Omental fat pad (tissue), 4 donors: ENCODE data around the gene LSM2. TPM values are rescaled to one million over a fixed set of nuclear protein-coding genes. Genes with fewer than 3 reads are reported as not detected.

Experiments used
- ATAC-seq: fragments of 150-250 bp; one replicate; pipeline ENCODE4 v1.9.1; 2016; ENCODE audit warnings: mild to moderate bottlenecking, moderate library complexity; ENCODE audit not compliant: low FRiP score
- DNase-seq: peaks from one replicate; pipeline ENCODE4 v3.0.0-alpha.2; 2019; ENCODE audit warnings: low spot score
- total RNA-seq, 4 donors: library from RNA; depleted of rRNA; stranded (reverse); fragments of >200 nt; gene quantifications; one replicate each; pipeline ENCODE4 v1.1.0, GENCODE V29; 2016
- TF ChIP-seq, protein P1 (sequence below), 3 donors: fragments of 450-650 bp; IDR thresholded peaks; one replicate each; pipeline ENCODE4 v1.5.1; 2016 to 2017; ENCODE audit warnings: antibody characterized with exemption in 3 of 3, mild to moderate bottlenecking in 3 of 3, moderate library complexity in 2 of 3

The LSM2 gene
- total RNA-seq, 4 donors from 2014 or later: 19.8 to 35.1 (median 30.4) TPM

DNA sequence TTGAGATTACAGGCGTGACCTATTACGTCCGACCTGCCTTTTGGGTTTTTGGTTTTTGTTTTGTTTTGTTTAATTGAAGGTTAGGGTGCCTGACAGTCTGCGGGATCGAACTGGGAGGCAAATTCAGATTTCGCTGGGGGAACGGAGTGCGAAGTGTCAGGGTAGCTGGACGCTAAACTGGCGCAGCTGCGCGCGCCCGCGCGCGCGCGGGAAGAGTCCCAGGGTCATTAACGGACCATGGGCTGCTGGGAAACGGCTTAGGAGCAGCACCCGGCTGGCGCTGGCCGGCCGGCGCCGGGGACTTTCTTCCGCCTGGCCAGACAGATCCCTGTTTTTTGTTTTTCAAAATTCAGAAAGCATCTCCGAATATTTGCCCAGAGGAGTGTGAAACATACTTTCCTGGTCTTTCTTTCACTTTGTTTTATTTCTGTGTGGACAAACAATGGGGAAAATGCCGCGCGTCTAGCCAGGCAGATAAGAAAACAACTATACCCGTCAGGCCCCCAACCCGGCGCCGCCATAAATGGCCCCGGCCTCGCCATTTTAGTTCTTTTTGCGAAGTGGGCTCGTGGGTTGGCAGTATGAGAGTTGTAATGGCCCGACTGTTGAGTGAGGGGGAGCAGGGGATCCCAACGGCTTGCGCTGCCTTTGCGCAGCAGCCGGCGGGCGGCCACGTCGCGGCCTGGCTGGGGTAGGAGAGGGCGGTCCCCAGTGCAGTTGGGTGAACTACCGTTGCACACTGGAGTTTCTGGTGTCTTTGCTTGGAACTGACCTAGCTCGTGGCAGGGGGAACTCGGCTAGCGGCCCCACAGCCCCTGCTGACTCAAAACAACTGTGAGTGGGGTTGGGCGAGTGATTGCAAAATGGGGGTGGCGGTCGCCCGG is 27.8 kb upstream of the LSM2 start:
- ATAC-seq (peak; percentile 59), DNase-seq (no peak)
- TF ChIP-seq, protein P1, sequence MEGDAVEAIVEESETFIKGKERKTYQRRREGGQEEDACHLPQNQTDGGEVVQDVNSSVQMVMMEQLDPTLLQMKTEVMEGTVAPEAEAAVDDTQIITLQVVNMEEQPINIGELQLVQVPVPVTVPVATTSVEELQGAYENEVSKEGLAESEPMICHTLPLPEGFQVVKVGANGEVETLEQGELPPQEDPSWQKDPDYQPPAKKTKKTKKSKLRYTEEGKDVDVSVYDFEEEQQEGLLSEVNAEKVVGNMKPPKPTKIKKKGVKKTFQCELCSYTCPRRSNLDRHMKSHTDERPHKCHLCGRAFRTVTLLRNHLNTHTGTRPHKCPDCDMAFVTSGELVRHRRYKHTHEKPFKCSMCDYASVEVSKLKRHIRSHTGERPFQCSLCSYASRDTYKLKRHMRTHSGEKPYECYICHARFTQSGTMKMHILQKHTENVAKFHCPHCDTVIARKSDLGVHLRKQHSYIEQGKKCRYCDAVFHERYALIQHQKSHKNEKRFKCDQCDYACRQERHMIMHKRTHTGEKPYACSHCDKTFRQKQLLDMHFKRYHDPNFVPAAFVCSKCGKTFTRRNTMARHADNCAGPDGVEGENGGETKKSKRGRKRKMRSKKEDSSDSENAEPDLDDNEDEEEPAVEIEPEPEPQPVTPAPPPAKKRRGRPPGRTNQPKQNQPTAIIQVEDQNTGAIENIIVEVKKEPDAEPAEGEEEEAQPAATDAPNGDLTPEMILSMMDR (IDR thresholded peaks at IDR 0.05): no peak

DNA sequence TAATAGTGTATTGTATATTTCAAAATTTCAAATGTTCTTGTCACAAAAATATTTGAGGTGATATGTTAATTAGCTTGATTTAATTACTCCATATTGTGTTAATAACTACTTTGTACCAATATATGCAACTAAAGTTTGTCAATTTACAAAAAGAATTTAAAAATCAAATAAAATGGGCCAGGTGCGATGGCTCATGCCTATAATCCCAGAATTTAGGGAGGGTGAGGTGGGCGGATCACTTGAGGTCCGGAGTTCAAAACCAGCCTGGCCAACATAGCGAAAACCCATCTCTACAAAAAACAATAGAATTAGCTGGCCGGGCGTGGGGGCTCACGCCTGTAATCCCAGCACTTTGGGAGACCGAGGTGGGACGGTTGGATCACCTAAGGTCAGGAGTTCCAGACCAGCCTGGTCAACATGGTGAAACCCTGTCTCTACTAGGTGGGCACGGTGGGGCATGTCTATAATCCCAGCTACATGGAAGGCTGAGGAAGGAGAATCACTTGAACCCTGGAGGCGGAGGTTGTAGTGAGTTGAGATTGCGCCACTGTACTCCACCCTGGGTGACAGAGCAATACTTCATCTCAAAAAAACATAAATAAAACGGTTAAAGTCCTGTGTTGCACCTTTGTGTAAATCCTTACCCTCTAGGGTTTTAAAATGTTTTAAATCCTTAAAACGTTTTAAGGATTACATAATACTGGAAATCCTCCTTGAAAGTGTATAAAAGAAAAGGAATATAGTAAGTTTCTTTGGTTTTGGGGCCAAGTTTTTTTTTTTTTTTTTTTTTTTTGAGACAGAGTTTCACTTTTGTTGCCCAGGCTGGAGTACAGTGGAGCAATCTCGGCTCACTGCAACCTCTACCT is 24.8 kb upstream of the LSM2 start:
- no peak for ATAC-seq
- no peak for DNase-seq
- TF ChIP-seq, protein P1 (IDR thresholded peaks at IDR 0.05): no peak

DNA sequence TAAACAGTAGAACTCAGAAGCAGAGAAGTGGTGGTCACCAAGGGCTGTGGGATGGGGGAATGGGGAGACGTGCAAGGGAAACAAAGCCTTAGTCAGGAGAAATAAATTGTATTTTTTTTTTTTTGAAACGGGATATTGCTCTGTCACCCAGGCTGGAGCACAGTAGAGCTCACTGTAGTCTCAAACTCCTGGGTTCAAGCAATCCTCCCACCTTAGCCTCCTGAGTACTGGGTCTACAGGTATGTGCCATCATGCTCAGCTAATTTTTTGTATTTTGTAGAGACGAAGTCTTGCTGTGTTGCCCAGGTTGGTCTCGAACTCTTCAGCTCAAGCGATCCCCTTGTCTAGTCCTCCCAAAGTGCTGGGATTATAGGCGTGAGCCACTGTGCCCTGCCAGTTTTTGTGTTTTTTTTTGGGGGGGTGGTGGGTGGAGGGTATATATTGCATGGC is 24.1 kb upstream of the LSM2 start:
- ATAC-seq: no peak
- no peak for DNase-seq
- TF ChIP-seq, protein P1 (IDR thresholded peaks at IDR 0.05): no peak

- DNase-seq (no peak), ATAC-seq (no peak)
- TF ChIP-seq, protein P1 (IDR thresholded peaks at IDR 0.05): no peak
These were observed 23.0 kb upstream of the LSM2 start for GRCh38 chr6:31829633-31830283.

GRCh38 chr6:31827286-31828079 is 20.7 kb upstream of the LSM2 start, which contains the start of gene HSPA1B:
Gene HSPA1B (plus strand): TSS chr6:31827738. CDS start chr6:31827951, 213 bp downstream.
- TF ChIP-seq, protein P1 (IDR thresholded peaks at IDR 0.05): no peak
- DNase-seq (peak; percentile 95), ATAC-seq (peak; percentile 80)

DNA sequence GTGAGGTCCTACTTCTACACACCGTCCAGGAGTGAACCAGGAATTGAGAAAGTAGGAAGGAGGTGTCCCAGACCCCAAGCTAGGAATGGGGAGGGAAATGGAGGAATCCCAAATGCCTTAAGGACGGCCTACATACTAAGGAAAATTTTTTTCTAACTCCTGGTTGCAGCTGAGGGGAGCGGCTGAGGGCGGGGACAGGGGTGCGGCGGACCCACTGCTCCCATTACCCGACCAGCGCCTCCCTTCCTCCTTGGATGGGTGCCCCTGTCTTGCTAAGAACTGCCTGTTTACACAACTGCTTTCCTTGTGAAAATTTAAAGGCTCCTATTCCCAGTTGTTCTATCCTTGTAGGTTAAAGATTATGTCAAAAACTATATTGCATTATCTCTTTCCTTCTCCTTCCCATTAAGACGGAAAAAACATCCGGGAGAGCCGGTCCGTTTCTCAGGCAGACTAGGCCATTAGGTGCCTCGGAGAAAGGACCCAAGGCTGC is 20.1 kb upstream of the LSM2 start:
- DNase-seq: no peak
- TF ChIP-seq, protein P1 (IDR thresholded peaks at IDR 0.05): no peak
- ATAC-seq: peak; percentile 24
